GM11168 (cell line): ENCODE data around the gene RHOD.

Source experiments
- in situ Hi-C: fragments of 300-500 bp; cut with MboI; formaldehyde crosslinking; loops from one replicate; pipeline ENCODE4 v1.12.0; 2022; ENCODE audit warnings: low sequenced_read_pairs; ENCODE audit not compliant: unreplicated experiment

The RHOD gene

DNA sequence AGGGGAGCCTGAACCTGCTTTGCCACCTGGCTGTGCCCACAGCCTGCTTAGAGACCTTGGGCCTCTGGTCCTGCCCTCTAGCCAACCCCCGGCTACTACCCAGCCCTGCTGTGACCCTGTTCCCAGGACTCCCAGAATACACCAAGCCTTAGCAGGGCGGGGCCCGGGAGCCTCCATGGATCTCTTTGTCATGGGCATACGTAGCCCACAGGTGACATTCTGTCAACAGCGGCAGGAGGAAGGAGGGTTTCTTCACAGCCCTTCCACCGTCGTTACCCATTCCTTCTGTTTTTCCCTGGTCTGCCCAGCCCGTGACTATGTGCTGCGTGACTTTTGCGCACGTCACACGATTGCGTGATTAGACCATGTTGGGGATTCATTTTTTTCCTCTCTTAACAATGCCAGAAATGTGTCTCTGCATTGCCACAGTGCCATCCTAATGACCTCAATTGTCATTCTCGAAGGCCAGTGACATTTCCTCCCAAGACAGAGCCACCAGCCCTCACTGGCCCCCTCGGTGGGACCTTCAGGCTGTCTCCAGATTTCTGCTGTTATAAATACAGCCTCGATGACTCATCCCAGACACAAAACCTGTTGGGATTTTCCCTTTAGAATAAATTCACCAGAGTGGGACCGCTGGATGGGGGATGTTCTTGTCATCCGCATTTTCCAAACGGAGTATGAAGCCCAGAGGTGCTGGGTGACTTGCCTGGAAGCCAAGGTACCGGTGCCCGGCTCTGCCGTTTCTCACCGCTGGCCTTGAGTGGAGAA, 24.7 kb upstream of the RHOD start:
- in situ Hi-C loops: no loop called here

- in situ Hi-C loops: no loop called here
Observed at GRCh38 chr11:67032830-67033551, 23.7 kb upstream of the RHOD start.

GRCh38 chr11:67033661-67034166, 22.9 kb upstream of the RHOD start:
- in situ Hi-C loops: no loop called here

DNA sequence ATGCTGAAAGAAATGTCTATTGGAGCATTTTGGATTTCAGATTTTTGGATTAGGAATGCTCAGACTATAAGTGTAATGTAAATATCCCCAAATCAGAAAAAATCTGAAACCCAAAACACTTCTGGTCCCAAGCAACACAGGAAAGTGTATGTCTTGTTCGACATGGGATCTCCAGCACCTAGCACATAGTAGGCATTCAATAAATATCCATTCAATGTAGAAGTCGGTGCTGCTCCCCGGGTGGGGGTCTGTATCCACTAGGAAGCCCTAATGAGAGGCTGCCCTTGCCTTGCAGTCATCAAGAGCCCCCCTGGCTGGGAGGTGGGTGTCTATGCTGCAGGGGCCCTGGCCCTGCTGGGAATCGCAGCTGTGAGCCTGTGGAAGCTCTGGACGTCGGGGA, 22.3 kb upstream of the RHOD start:
- in situ Hi-C loops: no loop called here

DNA sequence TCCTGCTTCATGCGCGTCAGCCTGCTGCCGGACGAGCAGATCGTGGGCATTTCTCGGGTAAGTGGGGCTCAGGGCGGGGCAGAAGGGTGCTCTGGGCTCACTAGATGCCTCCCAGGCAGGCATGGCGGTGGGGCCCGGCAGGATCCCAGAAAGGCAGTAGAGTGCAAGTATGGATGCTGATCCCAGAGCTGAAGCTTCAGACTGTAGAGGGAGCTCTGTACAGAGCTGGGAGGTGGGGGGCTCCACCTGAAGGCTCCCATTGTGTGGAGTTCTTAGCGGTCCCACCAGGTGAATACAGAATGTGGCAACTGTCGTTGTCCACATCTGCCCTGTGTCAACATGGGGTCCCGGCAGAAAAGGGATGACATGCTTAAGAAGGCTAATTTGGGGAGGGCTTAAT, 16.5 kb upstream of the RHOD start:
- in situ Hi-C loops: no loop called here

DNA sequence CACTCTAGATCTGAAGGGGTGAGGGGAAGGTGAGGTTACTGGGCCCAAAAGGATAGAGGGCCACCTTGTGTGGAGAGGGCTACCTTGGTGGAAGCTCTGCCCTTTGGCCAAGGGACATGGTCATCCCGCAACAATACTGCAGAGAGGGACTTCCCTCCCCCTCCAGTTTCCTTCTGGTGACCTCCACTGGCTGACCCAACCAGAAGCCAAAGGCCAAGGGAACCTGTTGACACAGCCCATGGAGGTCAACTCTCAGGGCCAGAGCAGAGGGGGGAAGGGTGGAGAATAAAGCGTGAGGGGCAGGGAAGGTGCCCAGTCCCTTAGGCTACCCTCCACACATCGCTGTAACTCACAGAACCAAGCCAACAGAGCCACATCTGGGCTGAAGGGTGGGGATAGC, 15.0 kb upstream of the RHOD start:
- in situ Hi-C loops: no loop called here

- in situ Hi-C loops: no loop called here
Observed at GRCh38 chr11:67043572-67044349, 12.9 kb upstream of the RHOD start.

GRCh38 chr11:67044496-67044895, 12.2 kb upstream of the RHOD start:
- in situ Hi-C loops: no loop called here

- in situ Hi-C loops: no loop called here
Observed at GRCh38 chr11:67045314-67045713, 11.3 kb upstream of the RHOD start.

GRCh38 chr11:67048515-67049130, 8.0 kb upstream of the RHOD start:
- in situ Hi-C loops: no loop called here

DNA sequence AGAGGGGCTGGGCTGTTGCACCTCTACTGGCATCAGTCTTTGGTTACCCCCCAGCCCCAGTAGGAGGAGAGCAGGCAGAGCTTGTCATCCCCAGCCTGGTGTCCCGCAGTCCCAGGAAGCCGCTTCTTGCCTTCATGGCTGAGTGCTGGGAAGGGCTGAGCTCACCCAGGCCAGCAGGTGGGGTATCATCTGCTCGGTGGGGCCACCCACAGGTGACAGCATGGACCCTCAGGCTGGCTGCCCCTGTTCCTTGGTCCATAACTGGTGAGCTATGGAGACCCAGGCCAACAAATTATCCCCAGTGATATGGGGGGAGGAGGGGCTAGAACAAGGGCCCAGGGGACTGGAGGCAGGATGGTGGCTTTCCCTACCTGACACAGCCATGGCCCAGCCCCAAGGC, 6.5 kb upstream of the RHOD start:
- in situ Hi-C loops: no loop called here

DNA sequence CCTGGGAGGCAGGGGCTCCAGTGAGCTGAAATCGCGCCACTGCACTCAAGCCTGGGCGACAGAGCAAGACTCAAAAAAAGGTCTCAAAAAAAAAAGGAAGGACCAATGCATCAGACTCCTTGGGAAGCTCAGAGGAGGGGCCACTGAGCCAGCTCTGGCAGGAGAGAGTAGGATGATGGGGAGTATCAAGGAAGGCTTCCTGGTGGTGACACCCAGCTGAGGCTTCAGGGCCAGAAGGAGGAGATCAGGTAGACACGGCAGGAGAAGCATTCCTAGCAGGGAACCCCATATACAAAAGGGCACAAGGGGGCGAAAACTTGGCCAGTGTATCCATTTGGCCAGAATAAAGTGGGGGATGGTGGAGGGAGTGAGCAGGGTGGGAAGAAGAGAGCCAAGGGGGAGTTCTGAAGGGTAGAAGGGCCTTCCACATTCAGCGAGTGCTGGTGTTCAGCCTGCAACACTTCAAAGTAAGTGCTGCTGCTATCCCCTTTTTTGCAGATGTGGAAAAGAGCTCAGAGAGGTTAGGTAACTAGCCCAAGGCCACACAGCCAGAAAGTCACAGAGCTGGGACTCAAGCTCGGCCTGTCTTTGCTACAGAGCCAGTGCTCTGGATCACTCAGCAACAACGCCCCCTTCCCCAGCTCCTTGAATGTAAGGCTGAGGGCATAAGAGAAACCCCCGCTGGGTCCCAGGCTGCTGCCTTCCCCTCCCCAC, 5.3 kb upstream of the RHOD start:
- in situ Hi-C loops: no loop called here

- in situ Hi-C loops: no loop called here
Observed at GRCh38 chr11:67051945-67052488, 4.6 kb upstream of the RHOD start.

GRCh38 chr11:67052891-67053290, 3.8 kb upstream of the RHOD start:
- in situ Hi-C loops: no loop called here

GRCh38 chr11:67053896-67054329, 2.7 kb upstream of the RHOD start:
- in situ Hi-C loops: no loop called here

DNA sequence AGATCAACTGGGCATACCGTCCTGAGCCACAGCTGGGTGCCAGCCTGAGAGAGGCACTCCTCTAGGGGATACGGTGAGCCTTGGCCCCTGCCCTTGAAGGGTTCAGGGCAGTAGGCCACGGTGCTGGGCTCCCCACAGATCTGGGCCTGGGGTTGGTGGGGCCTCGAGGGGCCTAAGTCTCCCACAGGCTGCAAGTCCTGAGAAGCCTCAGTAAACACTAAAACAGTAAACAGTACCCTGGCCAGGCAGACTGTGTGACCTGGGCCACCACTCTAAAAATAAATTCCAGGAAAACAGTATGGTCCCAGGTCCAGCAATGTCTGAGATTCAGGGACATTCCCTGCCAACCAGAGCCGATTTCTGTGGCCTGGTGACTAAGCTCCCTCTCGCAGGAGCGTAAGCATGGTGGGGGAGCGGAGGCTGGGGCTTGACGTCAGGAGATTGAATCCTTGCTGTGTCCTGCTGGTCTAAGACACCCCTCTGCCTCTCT, 2.3 kb upstream of the RHOD start:
- in situ Hi-C loops: no loop called here

DNA sequence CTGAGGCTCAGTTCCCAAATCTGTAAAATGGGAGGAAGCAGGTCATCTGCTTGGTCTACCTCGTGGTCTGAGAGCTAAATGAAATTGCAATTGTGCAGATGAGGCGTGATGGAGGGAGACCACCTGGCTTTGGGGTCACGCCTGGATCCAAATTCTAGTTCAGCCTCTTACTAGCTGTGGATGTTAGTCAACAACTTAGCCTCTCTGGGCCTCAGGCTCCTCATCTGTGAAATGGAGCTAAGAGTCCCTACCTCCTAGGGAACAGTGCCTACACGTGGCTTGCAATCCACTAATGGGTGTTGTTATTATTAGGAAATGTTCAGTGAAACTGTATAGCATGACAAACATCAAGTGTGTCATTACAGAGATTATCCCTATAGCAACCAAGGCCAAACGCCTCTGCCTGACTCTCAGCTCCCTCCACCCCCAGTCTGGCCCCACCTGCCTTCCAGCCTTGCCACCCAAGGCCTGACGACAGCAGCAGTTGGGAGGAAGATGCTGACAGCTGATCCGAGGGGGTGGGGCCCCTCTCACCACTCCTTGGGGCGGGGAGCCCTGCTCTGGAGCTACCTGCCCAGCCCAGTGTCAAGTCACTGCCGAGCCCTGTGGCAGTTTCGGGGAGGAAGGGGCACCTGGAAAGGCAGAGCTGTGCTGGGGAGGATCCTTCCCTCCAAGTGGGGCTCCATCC, 1.7 kb upstream of the RHOD start:
- in situ Hi-C loops: no loop called here

DNA sequence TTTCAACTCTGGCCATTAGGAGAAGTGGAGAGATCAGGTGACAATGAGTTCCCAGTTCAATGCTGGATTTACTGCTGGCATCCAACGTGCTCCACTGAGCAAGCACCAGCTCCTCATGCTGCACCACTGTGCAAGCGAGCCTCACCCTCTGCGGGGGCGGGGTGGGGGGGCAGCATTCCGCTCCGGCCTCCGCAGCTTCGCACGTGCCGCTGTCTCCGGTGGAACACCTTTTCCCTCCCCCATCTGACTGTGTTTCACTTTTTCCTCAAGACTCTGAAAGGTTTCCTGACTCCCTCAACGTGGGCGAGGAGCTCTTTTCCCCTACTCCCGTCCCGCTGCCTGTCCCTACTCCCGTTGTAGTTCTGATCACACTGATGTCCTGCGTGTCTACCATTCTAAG, 835 bp upstream of the RHOD start:
- in situ Hi-C loops: no loop called here

- in situ Hi-C loops: no loop called here
Observed at GRCh38 chr11:67057205-67057672, 592 bp downstream of the RHOD start.
